Kidney epithelial cell (primary cell): ENCODE results near the gene COQ10A. TPM values are rescaled to one million over a fixed set of nuclear protein-coding genes. Genes with fewer than 3 reads are reported as not detected.

ENCODE experiments used
- DNase-seq: peaks from one replicate; pipeline ENCODE4 v3.0.0-alpha.2; 2010; ENCODE audit warnings: low read depth
- H3K27me3 ChIP-seq: 2 replicates; pipeline ENCODE4 v1.6.0; 2011; ENCODE audit warnings: low read length; ENCODE audit not compliant: control insufficient read depth, insufficient read depth
- H3K36me3 ChIP-seq: 2 replicates; pipeline ENCODE4 v1.5.1; 2011; ENCODE audit warnings: low read length; ENCODE audit not compliant: control insufficient read depth, insufficient read depth
- H3K4me3 ChIP-seq: 2 replicates; pipeline ENCODE4 v1.5.1; 2011; ENCODE audit warnings: low read depth, mild to moderate bottlenecking, control low read depth, low read length
- total RNA-seq: library from RNA; depleted of rRNA; stranded (reverse); fragments of >200 nt; gene quantifications from 2 replicates; pipeline ENCODE4 v1.2.3, GENCODE V29; 2015
- TF ChIP-seq, protein P1 (sequence below): IDR thresholded peaks from 2 replicates; pipeline ENCODE4 v1.5.1; 2011; ENCODE audit warnings: mild to moderate bottlenecking, moderate library complexity, low read length, control low read depth, inconsistent platforms; ENCODE audit not compliant: insufficient read depth, poor library complexity, severe bottlenecking

Gene COQ10A
- total RNA-seq, 1 donor from 2014 or later = 13.7 TPM

DNA sequence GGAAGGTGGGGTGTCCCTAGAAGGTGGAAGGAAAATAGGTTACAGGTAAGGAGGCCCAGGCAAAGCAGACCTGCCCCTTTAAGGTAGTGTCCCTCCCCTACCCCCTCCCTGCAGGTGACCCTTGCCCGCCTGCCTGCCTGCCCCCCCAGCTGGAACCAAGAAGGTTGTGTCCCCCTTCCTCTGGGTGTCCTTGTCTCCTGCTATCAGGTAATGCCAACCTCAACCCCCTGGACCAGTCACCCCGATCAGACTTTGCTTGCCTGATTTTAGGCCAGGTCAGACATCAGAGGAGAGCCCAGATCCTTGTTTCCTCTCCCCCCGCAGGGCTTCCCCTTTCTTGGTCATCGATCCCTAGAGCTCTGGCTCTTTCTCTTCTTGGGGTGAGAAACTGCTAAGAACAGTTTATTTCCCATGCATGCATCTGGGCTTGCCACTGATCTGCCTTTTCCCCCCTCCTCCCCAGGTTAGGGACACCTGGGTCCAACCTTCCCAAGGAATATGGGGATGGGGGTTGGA is 36.8 kb upstream of the COQ10A start, which contains the start of gene SLC39A5:
SLC39A5 (plus strand) TSS at position 136 of the 516 bp plus-strand sequence. CDS start 1,224 bp downstream, outside the sequence.
- Histone ChIP-seq H3K27me3 (no peaks in the 10 kb centered on the region), H3K36me3 (no peaks in the 10 kb centered on the region), H3K4me3 (no peak within 1 kb of the TSS)
- no peak for DNase-seq
- TF ChIP-seq, protein P1, sequence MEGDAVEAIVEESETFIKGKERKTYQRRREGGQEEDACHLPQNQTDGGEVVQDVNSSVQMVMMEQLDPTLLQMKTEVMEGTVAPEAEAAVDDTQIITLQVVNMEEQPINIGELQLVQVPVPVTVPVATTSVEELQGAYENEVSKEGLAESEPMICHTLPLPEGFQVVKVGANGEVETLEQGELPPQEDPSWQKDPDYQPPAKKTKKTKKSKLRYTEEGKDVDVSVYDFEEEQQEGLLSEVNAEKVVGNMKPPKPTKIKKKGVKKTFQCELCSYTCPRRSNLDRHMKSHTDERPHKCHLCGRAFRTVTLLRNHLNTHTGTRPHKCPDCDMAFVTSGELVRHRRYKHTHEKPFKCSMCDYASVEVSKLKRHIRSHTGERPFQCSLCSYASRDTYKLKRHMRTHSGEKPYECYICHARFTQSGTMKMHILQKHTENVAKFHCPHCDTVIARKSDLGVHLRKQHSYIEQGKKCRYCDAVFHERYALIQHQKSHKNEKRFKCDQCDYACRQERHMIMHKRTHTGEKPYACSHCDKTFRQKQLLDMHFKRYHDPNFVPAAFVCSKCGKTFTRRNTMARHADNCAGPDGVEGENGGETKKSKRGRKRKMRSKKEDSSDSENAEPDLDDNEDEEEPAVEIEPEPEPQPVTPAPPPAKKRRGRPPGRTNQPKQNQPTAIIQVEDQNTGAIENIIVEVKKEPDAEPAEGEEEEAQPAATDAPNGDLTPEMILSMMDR = no peak

DNA sequence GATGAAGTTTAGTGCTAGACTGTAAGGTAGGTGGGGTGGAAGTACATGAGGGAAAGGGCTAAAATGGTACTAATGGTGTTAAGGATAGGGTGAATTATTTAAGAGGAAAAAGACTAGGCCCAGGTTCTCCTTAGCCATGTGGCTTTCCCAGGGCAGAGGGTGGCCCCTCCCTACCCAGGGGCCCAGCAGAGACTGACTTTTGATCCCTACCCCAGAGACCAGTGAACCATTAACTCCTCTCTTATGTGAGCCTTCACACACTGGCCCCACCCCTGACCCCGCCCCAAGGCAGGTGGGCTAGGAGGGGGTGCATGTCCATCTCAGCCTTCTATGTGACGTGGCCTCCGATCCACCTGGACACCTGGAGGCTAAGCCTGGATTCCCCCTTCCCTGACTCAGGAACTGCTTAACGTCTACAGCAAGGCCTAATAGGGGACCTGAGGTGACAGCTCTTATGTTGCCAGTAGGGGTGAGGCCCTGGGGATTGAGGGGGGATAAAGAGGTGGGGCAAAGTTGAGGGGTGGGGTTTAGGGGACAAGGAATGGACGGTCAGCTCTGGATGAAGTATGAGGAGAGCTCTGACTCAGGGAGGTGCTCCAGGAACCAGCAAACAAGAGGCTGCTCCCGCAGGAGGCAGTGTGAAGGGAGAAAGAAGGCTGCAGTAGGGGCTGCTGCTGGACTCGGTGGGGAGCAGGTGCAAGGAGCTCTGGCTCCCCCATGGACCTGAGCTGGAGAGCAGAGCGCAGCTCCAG is 36.1 kb upstream of the COQ10A start:
- no peak for DNase-seq
- TF ChIP-seq, protein P1 = no peak
- Histone ChIP-seq H3K27me3 (no peaks in the 10 kb centered on the region), H3K36me3 (no peaks in the 10 kb centered on the region), H3K4me3 (no peak overlapping the region)

DNA sequence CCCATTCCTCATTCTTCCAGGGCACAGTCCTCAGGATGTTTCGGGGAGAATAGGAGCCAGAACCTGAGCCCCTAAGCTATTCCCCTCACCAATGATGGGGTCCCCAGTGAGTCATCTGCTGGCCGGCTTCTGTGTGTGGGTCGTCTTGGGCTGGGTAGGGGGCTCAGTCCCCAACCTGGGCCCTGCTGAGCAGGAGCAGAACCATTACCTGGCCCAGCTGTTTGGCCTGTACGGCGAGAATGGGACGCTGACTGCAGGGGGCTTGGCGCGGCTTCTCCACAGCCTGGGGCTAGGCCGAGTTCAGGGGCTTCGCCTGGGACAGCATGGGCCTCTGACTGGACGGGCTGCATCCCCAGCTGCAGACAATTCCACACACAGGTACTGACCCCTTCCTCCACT is 35.6 kb upstream of the COQ10A start:
- DNase-seq = no peak
- TF ChIP-seq, protein P1 = no peak
- Histone ChIP-seq H3K36me3 (no peaks in the 10 kb centered on the region), H3K27me3 (no peaks in the 10 kb centered on the region), H3K4me3 (no peak overlapping the region)

DNA sequence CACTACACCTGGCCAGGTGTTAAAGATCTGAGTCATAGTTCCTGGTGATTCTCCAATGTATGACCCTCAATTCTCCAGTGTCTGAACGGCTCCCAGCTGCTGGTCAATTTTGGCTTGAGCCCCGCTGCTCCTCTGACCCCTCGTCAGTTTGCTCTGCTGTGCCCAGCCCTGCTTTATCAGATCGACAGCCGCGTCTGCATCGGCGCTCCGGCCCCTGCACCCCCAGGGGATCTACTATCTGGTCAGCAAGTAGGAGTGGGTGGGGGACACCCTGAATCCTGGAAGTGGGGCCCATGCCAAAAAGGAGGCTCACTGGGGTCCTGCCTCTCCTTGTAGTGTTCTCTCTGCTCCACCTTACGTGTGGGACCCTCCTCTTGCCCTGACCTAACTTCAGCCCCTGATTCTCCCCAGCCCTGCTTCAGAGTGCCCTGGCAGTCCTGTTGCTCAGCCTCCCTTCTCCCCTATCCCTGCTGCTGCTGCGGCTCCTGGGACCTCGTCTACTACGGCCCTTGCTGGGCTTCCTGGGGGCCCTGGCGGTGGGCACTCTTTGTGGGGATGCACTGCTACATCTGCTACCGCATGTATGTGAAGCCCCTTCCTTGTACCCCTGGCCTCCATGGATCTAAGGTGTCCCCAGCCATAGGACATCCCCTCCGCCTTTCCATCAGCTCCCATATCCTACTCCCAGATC is 31.9 kb upstream of the COQ10A start:
- Histone ChIP-seq H3K36me3 (no peaks in the 10 kb centered on the region), H3K4me3 (no peak overlapping the region), H3K27me3 (no peaks in the 10 kb centered on the region)
- TF ChIP-seq, protein P1 = no peak
- DNase-seq = no peak

DNA sequence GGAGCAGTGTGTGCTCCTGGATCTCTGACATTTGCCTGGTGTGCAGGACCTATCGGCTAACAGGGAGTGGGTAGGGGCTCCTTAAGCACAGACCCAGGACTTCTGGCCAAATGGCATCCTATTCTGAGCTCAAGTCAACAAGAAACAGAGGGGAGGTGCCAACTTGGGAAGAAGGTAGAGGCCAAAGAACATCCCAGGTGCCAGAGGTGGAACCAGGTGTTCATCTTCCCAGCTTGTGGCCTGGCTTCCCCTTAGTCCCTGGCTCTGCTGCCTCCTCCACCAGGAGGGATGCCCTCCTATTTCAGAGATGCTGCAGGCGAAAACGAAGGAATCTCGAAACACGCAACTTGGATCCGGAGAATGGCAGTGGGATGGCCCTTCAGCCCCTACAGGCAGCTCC is 30.7 kb upstream of the COQ10A start:
- H3K36me3 ChIP-seq = no peaks in the 10 kb centered on the region
- TF ChIP-seq, protein P1 = no peak
- H3K27me3 ChIP-seq = no peaks in the 10 kb centered on the region
- no peak for DNase-seq
- no peak overlapping the region for H3K4me3 ChIP-seq
